ENCODE results near the gene SLC38A4. TPM values are rescaled to one million over a fixed set of nuclear protein-coding genes. Genes with fewer than 3 reads are reported as not detected.
A peak's percentile ranks its signal among the peaks of the same experiment; 100 is the strongest.

Gene SLC38A4
- total RNA-seq, 1 experiment from 2014 or later, result 0.12 TPM

DNA sequence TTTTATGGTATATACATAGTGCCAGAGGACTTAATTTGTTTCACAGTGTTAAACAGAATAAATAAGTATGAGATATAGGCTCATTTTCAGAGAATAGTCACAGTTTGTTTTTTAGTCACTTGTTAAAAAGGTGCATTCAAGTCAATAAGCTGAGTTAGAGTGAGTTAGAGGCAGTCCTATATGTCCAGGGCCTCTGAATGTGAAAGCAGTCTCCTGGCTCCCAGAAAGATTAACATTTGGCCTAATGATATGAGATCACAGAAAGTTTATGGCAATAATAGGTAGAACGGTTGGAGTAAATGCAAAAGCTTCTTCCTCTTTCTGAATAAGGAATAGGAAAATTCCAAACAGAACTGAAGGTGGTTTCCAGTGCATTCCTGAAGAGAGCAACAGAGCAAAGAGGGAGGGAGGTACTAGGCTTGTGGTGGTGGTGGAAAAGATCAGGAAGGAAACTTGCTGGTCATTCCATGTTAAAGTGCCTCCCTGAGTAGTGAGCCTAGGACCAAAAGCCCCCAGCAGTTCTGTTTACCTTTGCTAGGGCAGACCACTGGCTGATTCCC is 54.4 kb downstream of the SLC38A4 start:
- Mint-ChIP-seq H3K27me3 (ENCODE audit: insufficient read depth, unreplicated experiment) (no peaks in the 10 kb centered on the region), H3K9me3 (ENCODE audit: unreplicated experiment) (no peaks in the 10 kb centered on the region), H3K4me3 (ENCODE audit: unreplicated experiment) (no peak overlapping the region), H3K4me1 (ENCODE audit: insufficient read depth, unreplicated experiment) (peaks cover 41% of the 10 kb centered on the region), H3K27ac (ENCODE audit: low read depth, unreplicated experiment) (peak overlapping the region; percentile 92), H3K36me3 (ENCODE audit: insufficient read depth, unreplicated experiment) (no peaks in the 10 kb centered on the region)
- intact Hi-C loops (cut with micrococcal nuclease), result no loop called here
- no peak for DNase-seq (ENCODE audit: unreplicated experiment)
- no TSS peak for BruUV-seq (replicated peaks)
- TF ChIP-seq, protein P1, sequence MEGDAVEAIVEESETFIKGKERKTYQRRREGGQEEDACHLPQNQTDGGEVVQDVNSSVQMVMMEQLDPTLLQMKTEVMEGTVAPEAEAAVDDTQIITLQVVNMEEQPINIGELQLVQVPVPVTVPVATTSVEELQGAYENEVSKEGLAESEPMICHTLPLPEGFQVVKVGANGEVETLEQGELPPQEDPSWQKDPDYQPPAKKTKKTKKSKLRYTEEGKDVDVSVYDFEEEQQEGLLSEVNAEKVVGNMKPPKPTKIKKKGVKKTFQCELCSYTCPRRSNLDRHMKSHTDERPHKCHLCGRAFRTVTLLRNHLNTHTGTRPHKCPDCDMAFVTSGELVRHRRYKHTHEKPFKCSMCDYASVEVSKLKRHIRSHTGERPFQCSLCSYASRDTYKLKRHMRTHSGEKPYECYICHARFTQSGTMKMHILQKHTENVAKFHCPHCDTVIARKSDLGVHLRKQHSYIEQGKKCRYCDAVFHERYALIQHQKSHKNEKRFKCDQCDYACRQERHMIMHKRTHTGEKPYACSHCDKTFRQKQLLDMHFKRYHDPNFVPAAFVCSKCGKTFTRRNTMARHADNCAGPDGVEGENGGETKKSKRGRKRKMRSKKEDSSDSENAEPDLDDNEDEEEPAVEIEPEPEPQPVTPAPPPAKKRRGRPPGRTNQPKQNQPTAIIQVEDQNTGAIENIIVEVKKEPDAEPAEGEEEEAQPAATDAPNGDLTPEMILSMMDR (IDR thresholded peaks at IDR 0.05; ENCODE audit: unreplicated experiment), result no peak
- POLR2A ChIA-PET, result no interaction called here
- CTCF ChIA-PET, result interaction anchor here (0.6 to 1.0 kb wide), 2 partner anchors 69 to 159 kb away, joined by 3 read pairs; no protein-coding TSS in a partner anchor

DNA sequence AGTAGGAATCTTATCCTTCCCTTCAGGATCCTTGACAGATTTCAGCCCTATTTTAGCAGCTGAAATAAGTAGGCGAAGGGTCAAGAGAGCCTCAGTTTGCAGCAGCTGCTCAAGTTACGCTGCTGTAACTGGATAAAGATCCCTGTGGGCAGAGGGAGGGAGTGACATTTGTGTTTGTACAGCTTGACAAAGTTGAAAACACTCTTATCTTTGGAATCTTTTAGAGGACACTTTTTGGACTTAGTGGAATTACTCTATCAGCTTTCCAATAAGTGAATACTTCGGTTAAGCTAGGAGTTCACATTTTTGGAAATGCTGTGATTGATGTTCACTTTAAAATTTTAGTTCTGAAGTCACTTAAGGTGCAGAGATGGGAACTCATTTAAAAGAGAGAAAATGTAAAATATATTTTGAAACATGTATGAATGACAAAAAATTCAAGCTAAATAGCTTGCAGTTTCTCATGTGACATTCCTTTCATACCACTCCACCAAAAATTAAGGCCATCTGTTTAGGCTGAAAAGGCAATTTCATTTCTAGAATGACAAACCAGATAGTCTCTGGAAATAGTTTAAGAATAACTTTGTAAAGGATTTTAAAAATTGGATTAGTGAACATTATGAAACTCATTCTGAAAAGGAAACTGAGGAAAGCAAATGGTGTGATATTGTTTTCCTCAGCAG is 55.2 kb downstream of the SLC38A4 start:
- Mint-ChIP-seq H3K4me3 (ENCODE audit: unreplicated experiment) (no peak overlapping the region), H3K27me3 (ENCODE audit: insufficient read depth, unreplicated experiment) (no peaks in the 10 kb centered on the region), H3K9me3 (ENCODE audit: unreplicated experiment) (no peaks in the 10 kb centered on the region), H3K36me3 (ENCODE audit: insufficient read depth, unreplicated experiment) (no peaks in the 10 kb centered on the region), H3K4me1 (ENCODE audit: insufficient read depth, unreplicated experiment) (peaks cover 41% of the 10 kb centered on the region), H3K27ac (ENCODE audit: low read depth, unreplicated experiment) (peak overlapping the region; percentile 92)
- peak; percentile 20 for DNase-seq (ENCODE audit: unreplicated experiment)
- POLR2A ChIA-PET, result interaction anchor here (0.6 to 1.1 kb wide), 2 partner anchors 49 to 502 kb away, joined by 3 to 4 read pairs; partner anchors contain the start of gene SLC38A1
- BruUV-seq (replicated peaks), result no TSS peak
- intact Hi-C loops (cut with micrococcal nuclease), result no loop called here
- TF ChIP-seq, protein P1 (IDR thresholded peaks at IDR 0.05; ENCODE audit: unreplicated experiment), result no peak
- CTCF ChIA-PET, result interaction anchor here (1.0 kb wide), 1 partner anchor 68 kb away, joined by 3 read pairs; no protein-coding TSS in a partner anchor

DNA sequence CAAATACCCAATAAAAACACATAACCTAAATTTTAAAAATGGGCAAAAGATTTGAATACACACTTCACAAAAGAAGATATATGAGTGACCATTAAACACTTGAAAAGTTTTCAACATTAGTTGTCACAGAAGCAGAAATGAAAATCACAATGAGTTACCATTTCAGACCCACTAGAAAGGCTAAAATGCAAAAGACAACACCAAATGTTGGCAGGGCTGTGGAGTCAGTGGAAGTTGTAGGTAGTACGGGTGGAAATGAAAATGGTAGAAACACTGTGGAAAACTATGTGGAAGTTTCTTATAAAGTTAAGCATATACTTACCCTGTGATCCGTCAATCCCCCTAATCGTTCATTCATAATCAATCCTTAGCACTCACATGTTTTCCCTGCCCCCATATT is 61.8 kb downstream of the SLC38A4 start:
- H3K36me3 Mint-ChIP-seq (ENCODE audit: insufficient read depth, unreplicated experiment), result peaks cover 7% of the 10 kb centered on the region
- H3K4me3 Mint-ChIP-seq (ENCODE audit: unreplicated experiment), result no peak overlapping the region
- no TSS peak for BruUV-seq (replicated peaks)
- H3K27me3 Mint-ChIP-seq (ENCODE audit: insufficient read depth, unreplicated experiment), result no peaks in the 10 kb centered on the region
- intact Hi-C loops (cut with micrococcal nuclease), result no loop called here
- no peaks in the 10 kb centered on the region for H3K4me1 Mint-ChIP-seq (ENCODE audit: insufficient read depth, unreplicated experiment)
- H3K27ac Mint-ChIP-seq (ENCODE audit: low read depth, unreplicated experiment), result no peak overlapping the region
- TF ChIP-seq, protein P1 (IDR thresholded peaks at IDR 0.05; ENCODE audit: unreplicated experiment), result no peak
- no peak for DNase-seq (ENCODE audit: unreplicated experiment)
- CTCF ChIA-PET, result no interaction called here
- POLR2A ChIA-PET, result interaction anchor here (0.6 to 0.9 kb wide), 2 partner anchors 10 to 84 kb away, joined by 3 read pairs; no protein-coding TSS in a partner anchor
- no peaks in the 10 kb centered on the region for H3K9me3 Mint-ChIP-seq (ENCODE audit: unreplicated experiment)

DNA sequence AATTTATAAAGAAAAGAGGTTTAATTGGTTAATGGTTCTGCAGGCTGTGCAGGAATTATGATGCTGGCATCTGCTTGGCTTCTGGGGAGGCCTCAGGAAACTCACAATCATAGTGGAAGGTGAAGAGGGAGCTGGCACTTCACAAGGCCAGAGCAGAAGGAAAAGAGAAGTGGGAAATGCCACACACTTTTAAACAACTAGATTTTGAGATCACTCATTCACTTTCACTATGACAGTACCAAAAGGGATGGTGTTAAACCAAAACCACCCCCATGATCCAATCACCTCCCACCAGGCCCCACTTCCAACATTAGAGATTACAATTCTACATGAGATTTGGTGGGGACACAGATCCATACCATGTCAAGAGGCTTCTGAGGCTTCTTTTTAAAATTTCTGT is 62.6 kb downstream of the SLC38A4 start:
- no peak overlapping the region for H3K4me3 Mint-ChIP-seq (ENCODE audit: unreplicated experiment)
- H3K36me3 Mint-ChIP-seq (ENCODE audit: insufficient read depth, unreplicated experiment), result peaks cover 7% of the 10 kb centered on the region
- no peaks in the 10 kb centered on the region for H3K4me1 Mint-ChIP-seq (ENCODE audit: insufficient read depth, unreplicated experiment)
- DNase-seq (ENCODE audit: unreplicated experiment), result no peak
- no peak overlapping the region for H3K27ac Mint-ChIP-seq (ENCODE audit: low read depth, unreplicated experiment)
- BruUV-seq (replicated peaks), result no TSS peak
- intact Hi-C loops (cut with micrococcal nuclease), result no loop called here
- ChIA-PET POLR2A (interaction anchor here (0.9 kb wide), 1 partner anchor 11 kb away, joined by 3 read pairs; no protein-coding TSS in a partner anchor), CTCF (no interaction called here)
- TF ChIP-seq, protein P1 (IDR thresholded peaks at IDR 0.05; ENCODE audit: unreplicated experiment), result no peak
- no peaks in the 10 kb centered on the region for H3K27me3 Mint-ChIP-seq (ENCODE audit: insufficient read depth, unreplicated experiment)
- H3K9me3 Mint-ChIP-seq (ENCODE audit: unreplicated experiment), result peaks cover 1% of the 10 kb centered on the region
